NK-92 (cell line): ENCODE data around the gene THNSL1.
A peak's percentile ranks its signal among the peaks of the same experiment; 100 is the strongest.
"Not testable (repeated sequence)": the region's sequence is repeated elsewhere in the genome, so short reads cannot be mapped to it uniquely, and the experiment has no call there.

ENCODE experiments used
- DNase-seq: peaks from one replicate; lab custom pipeline; 2025; ENCODE audit not compliant: unreplicated experiment; lab: John Stamatoyannopoulos, UW

The THNSL1 gene

GRCh38 chr10:24998044-24998443 is 18.4 kb upstream of the THNSL1 start:
- DNase-seq, result no peak

- DNase-seq, result not testable (repeated sequence)
Measured at GRCh38 chr10:25011591-25011990, 4.8 kb upstream of the THNSL1 start.

GRCh38 chr10:25014579-25014978 is 1.8 kb upstream of the THNSL1 start:
- DNase-seq, result no peak

- peak; percentile 30 for DNase-seq
Measured at GRCh38 chr10:25015828-25016375, 510 bp upstream of the THNSL1 start, which contains the start of gene ENKUR. TSS of gene ENKUR (minus strand) at chr10:25016158. CDS start at chr10:25015936, 222 bp downstream.

GRCh38 chr10:25017154-25017590 is 760 bp downstream of the THNSL1 start:
- no peak for DNase-seq

GRCh38 chr10:25017661-25018060 is 1.2 kb downstream of the THNSL1 start:
- DNase-seq, result no peak

- no peak for DNase-seq
Measured at GRCh38 chr10:25018703-25019102, 2.3 kb downstream of the THNSL1 start.

- DNase-seq, result no peak
Measured at GRCh38 chr10:25023278-25023677, 6.9 kb downstream of the THNSL1 start.

- DNase-seq, result no peak
Measured at GRCh38 chr10:25024528-25024927, 8.1 kb downstream of the THNSL1 start.

GRCh38 chr10:25026463-25026862 is 10.1 kb downstream of the THNSL1 start:
- no peak for DNase-seq

GRCh38 chr10:25028711-25029110 is 12.3 kb downstream of the THNSL1 start:
- no peak for DNase-seq

GRCh38 chr10:25029519-25029918 is 13.1 kb downstream of the THNSL1 start:
- DNase-seq, result no peak

- DNase-seq, result no peak
Measured at GRCh38 chr10:25036381-25036780, 20.0 kb downstream of the THNSL1 start.

- DNase-seq, result no peak
Measured at GRCh38 chr10:25038325-25038724, 21.9 kb downstream of the THNSL1 start.

GRCh38 chr10:25039531-25039930 is 23.1 kb downstream of the THNSL1 start:
- DNase-seq, result no peak

- no peak for DNase-seq
Measured at GRCh38 chr10:25046641-25047040, 30.2 kb downstream of the THNSL1 start.

GRCh38 chr10:25047088-25047487 is 30.7 kb downstream of the THNSL1 start:
- no peak for DNase-seq

GRCh38 chr10:25047591-25048301 is 31.3 kb downstream of the THNSL1 start:
- no peak for DNase-seq

GRCh38 chr10:25048450-25048849 is 32.0 kb downstream of the THNSL1 start:
- DNase-seq, result no peak

- DNase-seq, result no peak
Measured at GRCh38 chr10:25049966-25050365, 33.6 kb downstream of the THNSL1 start.

- no peak for DNase-seq
Measured at GRCh38 chr10:25050402-25050801, 34.0 kb downstream of the THNSL1 start.

- DNase-seq, result no peak
Measured at GRCh38 chr10:25052012-25052411, 35.6 kb downstream of the THNSL1 start.

- no peak for DNase-seq
Measured at GRCh38 chr10:25056726-25057125, 40.3 kb downstream of the THNSL1 start.
